Thyroid gland (tissue), 4 donors: ENCODE results near the gene EPN3. TPM values are rescaled to one million over a fixed set of nuclear protein-coding genes. Genes with fewer than 3 reads are reported as not detected.

Experiments
- DNase-seq, 2 donors: peaks; one replicate each; pipeline ENCODE4 v3.0.0-alpha.2; 2019
- H3K27ac ChIP-seq, 3 donors: fragments of 200-600 bp; sonication (generic); 1 replicate in 2 of 3; 2 replicates in 1 of 3; pipeline ENCODE4 v1.5.1; 2016 to 2019; ENCODE audit warnings: mild to moderate bottlenecking in 1 of 3, moderate library complexity in 1 of 3
- H3K27me3 ChIP-seq: fragments of 200-600 bp; sonication (generic); one replicate; pipeline ENCODE4 v1.5.1; 2019
- H3K36me3 ChIP-seq, 2 donors: fragments of 200-600 bp; sonication (generic); one replicate each; pipeline ENCODE4 v1.5.1; 2016 to 2019
- H3K4me1 ChIP-seq, 2 donors: fragments of 200-600 bp; sonication (generic); one replicate each; pipeline ENCODE4 v1.5.1; 2017 to 2019
- H3K4me3 ChIP-seq, 3 donors: fragments of 200-600 bp; sonication (generic); replicated peaks in 1 of 3; 1 replicate in 2 of 3; 2 replicates in 1 of 3; pipeline ENCODE4 v1.5.1; 2016; ENCODE audit warnings: mild to moderate bottlenecking in 1 of 3
- H3K9me3 ChIP-seq: fragments of 200-600 bp; sonication (generic); one replicate; pipeline ENCODE4 v1.5.1; 2017
- CTCF ChIP-seq, 6 experiments: fragments of 200-600 bp in 3 of 6; fragments of 450-650 bp in 3 of 6; sonication (generic) in 3 of 6; IDR thresholded peaks; one replicate each; pipeline ENCODE4 v1.5.1; 2016 to 2019; ENCODE audit warnings: antibody characterized with exemption in 6 of 6, mild to moderate bottlenecking in 2 of 6, inconsistent platforms in 1 of 6, moderate library complexity in 1 of 6
- POLR2A ChIP-seq, 2 donors: fragments of 450-650 bp; IDR thresholded peaks; one replicate each; pipeline ENCODE4 v1.6.1; 2017; ENCODE audit warnings: antibody characterized with exemption in 2 of 2, mild to moderate bottlenecking in 2 of 2, moderate library complexity in 1 of 2
- WGBS, 2 donors: methylation state at CpG; one replicate each; pipeline ENCODE4 v1.1.5; 2017; 5-methylcytosine and 5-hydroxymethylcytosine counted together
- intact Hi-C: fragments of 100-400 bp; cut with DNase I; formaldehyde crosslinking; loops from one replicate; pipeline ENCODE4 v1.15.1; 2023
- total RNA-seq, 4 donors: library from RNA; depleted of rRNA; stranded (reverse); fragments of >200 nt; gene quantifications; one replicate each; pipeline ENCODE4 v1.2.3, GENCODE V29; 2016

EPN3 gene
- total RNA-seq, 4 donors from 2014 or later, result 0.63 to 31.6 (median 3.5) TPM; not detected in 1

GRCh38 chr17:50533720-50534148 lies 1.2 kb downstream of the EPN3 start:
- peaks cover 29 to 33% of the 10 kb centered on the region in 2 donors for H3K4me1 ChIP-seq
- H3K27ac ChIP-seq, result peak overlapping the region; percentile 41 to 74 (median 61)
- H3K27me3 ChIP-seq, result no peaks in the 10 kb centered on the region
- 1% methylated on average over 17 of the region's 17 CpGs for WGBS, 2 donors
- TF ChIP-seq POLR2A (IDR thresholded peaks at IDR 0.05) (no peak), CTCF (IDR thresholded peaks at IDR 0.05) (no peak)
- no peaks in the 10 kb centered on the region for H3K36me3 ChIP-seq
- H3K9me3 ChIP-seq, result no peaks in the 10 kb centered on the region
- H3K4me3 ChIP-seq, result no peak overlapping the region
- intact Hi-C loops, result no loop called here
- peak; percentile 81 to 84 for DNase-seq

DNA sequence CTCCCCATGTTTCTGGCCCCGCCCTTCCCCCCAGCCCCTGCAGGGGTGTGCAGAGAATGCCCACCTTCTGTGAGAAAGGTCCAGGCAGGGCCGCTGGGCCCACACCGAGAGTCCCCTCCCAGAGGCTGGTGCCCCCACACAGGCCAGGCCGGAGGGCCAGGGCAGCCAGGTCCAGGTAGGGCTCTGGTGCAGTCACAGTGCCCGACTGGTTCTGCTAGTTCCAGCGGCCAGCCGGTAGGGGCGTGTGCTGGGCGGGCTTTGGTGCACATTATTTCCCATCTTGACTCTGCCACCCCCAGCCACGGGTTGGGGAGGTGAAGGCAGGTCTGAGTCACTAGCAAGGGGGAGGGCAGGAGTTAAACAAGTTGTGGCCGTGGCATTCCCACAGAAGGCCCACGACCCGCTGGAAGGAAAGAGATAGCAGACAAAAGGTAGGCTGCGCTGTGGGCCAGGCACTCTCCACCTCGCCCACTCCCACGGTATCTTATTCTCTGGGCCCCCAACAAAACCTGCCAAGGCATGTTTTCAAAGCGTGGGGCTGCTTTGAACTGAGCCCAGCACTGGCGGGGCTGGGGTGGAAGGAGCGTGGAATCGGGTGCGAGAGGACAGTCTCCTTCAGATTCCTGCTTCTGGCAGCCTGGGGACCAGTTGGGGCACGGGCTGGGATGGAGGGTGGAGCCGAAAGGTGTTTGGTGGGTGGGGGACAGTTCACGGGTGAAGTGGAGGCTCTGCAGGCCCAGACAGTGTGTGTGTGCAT lies 1.9 kb downstream of the EPN3 start:
- Histone ChIP-seq H3K27me3 (no peaks in the 10 kb centered on the region), H3K27ac (peak overlapping the region; percentile 41 to 74 (median 61)), H3K4me3 (no peak overlapping the region), H3K9me3 (no peaks in the 10 kb centered on the region), H3K4me1 (peaks cover 29 to 33% of the 10 kb centered on the region in 2 donors), H3K36me3 (no peaks in the 10 kb centered on the region)
- TF ChIP-seq POLR2A (IDR thresholded peaks at IDR 0.05) (peak in 1 of 2 donors; percentile 43), CTCF (IDR thresholded peaks at IDR 0.05) (peak in 5 of 6 experiments; percentile 31 to 56 (median 48))
- 47 to 69% methylated on average over 15 to 17 of the region's 24 CpGs for WGBS, 2 donors
- intact Hi-C loops, result no loop called here
- DNase-seq, result peak; percentile 74 to 78

DNA sequence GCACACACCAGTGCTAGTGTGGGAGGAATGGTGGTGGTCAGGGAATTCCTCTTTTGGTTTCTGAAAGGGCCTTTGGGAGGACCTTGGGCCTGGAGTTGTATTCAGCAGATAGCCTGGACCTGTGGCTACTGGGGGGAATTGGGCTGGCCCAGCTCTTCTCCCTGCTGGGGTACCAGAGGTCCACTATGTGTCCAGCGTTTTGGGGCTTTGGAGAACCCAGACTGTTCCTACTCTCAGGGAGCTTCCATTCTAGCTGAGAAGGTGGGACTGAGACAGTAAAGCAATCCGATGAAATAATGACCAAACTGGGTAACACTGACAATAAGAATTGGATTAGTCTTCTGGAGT lies 2.4 kb downstream of the EPN3 start:
- TF ChIP-seq CTCF (IDR thresholded peaks at IDR 0.05), result no peak
- no peak for TF ChIP-seq POLR2A (IDR thresholded peaks at IDR 0.05)
- Histone ChIP-seq H3K4me1 (peaks cover 29 to 33% of the 10 kb centered on the region in 2 donors), H3K27me3 (no peaks in the 10 kb centered on the region), H3K4me3 (no peak overlapping the region), H3K27ac (peak overlapping the region in 1 of 3 donors; percentile 74), H3K36me3 (no peaks in the 10 kb centered on the region), H3K9me3 (no peaks in the 10 kb centered on the region)
- WGBS, 2 donors, result 87 to 95% methylated on average over 2 of the region's 2 CpGs
- intact Hi-C loops, result no loop called here
- no peak for DNase-seq

DNA sequence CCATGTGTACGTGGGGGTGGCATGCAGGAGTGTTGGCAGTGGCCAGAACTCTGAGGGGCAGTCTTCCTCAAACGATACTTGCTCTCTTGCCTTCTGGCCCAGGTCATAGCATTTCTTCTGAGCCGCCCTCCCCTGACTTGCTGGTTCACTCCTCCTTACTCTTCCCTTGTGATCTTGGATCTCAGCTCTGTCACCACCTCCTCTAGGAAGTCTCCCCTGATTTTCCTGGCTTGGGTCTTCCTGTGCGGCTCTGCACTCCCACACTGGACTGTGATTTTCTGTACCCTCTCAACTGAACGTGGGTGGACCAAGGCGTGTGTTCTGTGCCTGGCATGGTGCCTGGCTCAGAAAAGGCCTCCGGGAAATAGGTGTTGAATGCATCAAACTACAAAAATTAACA lies 2.9 kb downstream of the EPN3 start:
- no peak for DNase-seq
- no peaks in the 10 kb centered on the region for H3K27me3 ChIP-seq
- no peaks in the 10 kb centered on the region for H3K36me3 ChIP-seq
- TF ChIP-seq POLR2A (IDR thresholded peaks at IDR 0.05) (no peak), CTCF (IDR thresholded peaks at IDR 0.05) (no peak)
- H3K4me1 ChIP-seq, result peaks cover 29 to 33% of the 10 kb centered on the region in 2 donors
- no peak overlapping the region for H3K4me3 ChIP-seq
- intact Hi-C loops, result no loop called here
- 81 to 88% methylated on average over 7 of the region's 7 CpGs for WGBS, 2 donors
- H3K9me3 ChIP-seq, result no peaks in the 10 kb centered on the region
- H3K27ac ChIP-seq, result no peak overlapping the region
